AG09319 (cell line): ENCODE results near the gene OVOL2.
"Not testable (repeated sequence)": the region's sequence is repeated elsewhere in the genome, so short reads cannot be mapped to it uniquely, and the experiment has no call there.

Experiments
- DNase-seq: peaks from one replicate; pipeline ENCODE4 v3.0.0-alpha.2; 2010; ENCODE audit warnings: low read depth; ENCODE audit errors: extremely low read depth
- CTCF ChIP-seq: IDR thresholded peaks from 2 replicates; pipeline ENCODE4 v1.5.1; 2011; ENCODE audit warnings: low read depth, mild to moderate bottlenecking, inconsistent platforms, low read length, moderate library complexity

Gene OVOL2

GRCh38 chr20:18091623-18092022 lies 33.9 kb upstream of the OVOL2 start:
- no peak for DNase-seq
- no peak for TF ChIP-seq CTCF

DNA sequence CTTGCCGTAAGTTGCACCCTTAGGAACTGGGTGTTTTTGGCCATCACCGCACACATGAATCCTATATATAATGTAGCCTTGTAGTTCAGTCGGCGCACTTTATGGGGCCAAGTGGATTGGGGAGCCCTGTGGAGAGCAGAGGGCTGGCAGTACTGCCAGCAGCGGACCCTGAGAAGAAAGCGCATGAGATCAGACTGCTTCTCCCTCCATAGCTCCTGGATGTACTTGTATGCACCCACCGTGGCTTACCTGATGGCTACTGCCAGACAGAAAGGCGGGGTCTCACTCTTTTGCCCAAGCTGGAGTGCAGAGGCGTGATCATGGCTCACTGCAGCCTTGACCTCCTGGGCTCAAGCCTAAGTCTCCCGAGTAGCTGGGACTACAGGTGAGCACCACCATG lies 32.8 kb upstream of the OVOL2 start:
- DNase-seq: no peak
- TF ChIP-seq CTCF: no peak

DNA sequence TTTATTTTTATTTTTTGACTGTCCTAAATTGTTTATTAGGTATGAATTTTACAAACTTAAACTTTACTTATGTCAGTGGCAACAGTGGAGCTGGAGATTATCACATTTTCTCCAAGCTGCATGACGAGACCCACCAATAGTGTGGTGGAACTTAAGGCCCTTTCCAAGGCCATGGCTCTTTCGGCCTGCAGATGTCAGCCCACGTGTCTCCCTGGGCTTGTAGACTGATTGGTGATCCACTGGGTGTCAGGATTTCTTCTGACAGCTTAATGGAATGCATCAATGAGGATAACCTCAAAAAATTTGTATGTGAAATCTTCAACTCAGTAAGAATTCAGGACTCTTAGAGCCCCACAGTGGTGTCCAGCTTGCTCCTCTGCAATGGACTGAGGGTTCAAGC lies 32.3 kb upstream of the OVOL2 start:
- no peak for DNase-seq
- no peak for TF ChIP-seq CTCF

- not testable (repeated sequence) for DNase-seq
Measured at GRCh38 chr20:18088841-18089240, 31.1 kb upstream of the OVOL2 start.

DNA sequence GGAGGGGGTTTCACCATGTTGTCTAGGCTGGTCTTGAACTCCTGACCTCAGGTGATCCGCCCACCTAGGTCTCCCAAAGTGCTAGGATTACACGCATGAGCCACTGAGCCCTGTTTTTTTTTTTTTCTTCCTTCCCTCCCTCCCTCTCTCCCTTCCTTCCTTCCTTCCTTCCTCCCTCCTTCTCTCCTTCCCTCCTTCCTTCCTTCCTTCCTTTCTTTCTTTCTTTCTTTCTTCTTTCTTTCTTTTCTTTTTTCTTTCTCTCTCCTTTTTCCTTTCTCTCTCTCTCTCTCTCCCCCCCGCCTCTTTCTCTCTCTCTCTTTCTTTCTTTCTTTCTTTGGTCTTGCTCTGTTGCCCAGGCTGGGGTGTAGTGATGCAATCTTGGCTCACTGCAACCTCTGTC lies 30.6 kb upstream of the OVOL2 start:
- DNase-seq: not testable (repeated sequence)

DNA sequence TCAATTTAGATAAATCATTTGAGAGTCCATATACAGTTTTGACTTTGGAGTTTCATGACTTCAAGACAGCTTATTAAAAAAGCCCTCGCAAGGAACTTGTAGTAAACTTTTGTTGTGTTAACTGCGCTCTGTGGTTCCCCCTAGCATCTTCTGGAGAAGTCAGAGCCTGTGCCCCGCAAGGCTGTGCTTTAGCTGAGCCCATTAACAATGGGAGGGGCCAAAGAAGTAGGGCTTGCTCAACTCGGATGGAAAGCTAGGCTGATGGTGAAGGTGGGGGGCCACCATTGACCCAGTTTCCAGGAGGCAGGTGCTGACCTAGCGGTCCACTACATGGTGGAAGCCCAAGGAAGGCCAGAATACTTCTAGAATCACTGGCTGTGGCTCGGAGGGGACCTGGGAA lies 29.3 kb upstream of the OVOL2 start:
- TF ChIP-seq CTCF: no peak
- DNase-seq: no peak

DNA sequence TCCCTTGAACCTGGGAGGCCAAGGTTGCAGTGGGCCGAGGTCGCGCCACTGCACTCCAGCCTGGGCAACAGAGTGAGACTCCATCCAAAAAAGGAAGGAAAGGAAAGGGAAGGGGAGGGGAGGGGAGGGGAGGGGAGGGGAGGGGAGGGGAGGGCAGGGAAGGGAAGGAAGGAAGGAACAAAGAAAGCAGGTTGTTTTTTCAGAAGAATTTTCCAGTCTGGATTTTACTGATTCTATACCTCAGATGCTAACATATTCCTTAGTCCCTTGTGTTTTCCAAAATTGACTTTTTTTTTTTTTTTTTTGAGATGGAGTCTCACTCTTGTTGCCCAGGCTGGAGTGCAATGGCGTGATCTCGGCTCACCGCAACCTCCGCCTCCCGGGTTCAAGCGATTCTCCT lies 23.1 kb upstream of the OVOL2 start:
- not testable (repeated sequence) for DNase-seq

DNA sequence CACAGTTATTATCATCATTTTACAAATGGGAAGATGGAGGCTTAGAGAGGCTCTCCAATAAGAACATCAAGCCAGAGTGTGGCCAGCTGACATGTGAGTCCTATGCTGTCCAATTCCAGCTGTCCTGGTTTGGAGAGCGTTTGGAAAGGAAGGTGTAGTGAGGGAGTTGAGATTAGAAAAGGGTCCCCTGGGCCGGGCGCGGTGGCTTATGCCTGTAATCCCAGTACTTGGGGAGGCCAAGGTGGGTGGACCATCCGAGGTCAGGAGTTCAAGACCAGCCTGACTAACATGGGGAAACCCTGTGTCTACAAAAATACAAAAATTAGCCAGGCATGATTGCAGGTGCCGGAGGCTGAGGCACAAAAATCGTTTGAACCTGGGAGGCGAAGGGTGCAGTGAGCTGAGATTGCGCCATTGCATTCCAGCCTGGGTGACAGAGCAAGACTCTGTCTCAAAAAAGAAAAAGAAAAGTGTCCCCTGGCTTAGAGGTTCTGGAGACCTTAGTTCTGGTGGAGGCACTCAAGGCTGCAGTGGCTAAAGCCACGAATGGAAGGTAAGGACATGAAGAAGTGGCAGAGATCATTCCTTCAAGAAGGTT lies 22.1 kb upstream of the OVOL2 start:
- no peak for DNase-seq
- TF ChIP-seq CTCF: no peak

GRCh38 chr20:18077157-18077556 lies 19.4 kb upstream of the OVOL2 start:
- no peak for DNase-seq
- TF ChIP-seq CTCF: no peak
